Measurements from ENCODE around the gene LMTK2.

The LMTK2 gene

GRCh38 chr7:98222533-98223195, 116.0 kb downstream of the LMTK2 start:
- DNase-seq, result no peak

GRCh38 chr7:98223351-98223897, 116.8 kb downstream of the LMTK2 start:
- DNase-seq, result no peak

- no peak for DNase-seq
Observed at GRCh38 chr7:98223898-98224700, 117.4 kb downstream of the LMTK2 start.

GRCh38 chr7:98224701-98225181, 118.1 kb downstream of the LMTK2 start:
- no peak for DNase-seq

GRCh38 chr7:98225913-98226614, 119.4 kb downstream of the LMTK2 start:
- no peak for DNase-seq

- DNase-seq, result no peak
Observed at GRCh38 chr7:98227939-98228338, 121.3 kb downstream of the LMTK2 start.

GRCh38 chr7:98228801-98229200, 122.1 kb downstream of the LMTK2 start:
- DNase-seq, result no peak

GRCh38 chr7:98229441-98229840, 122.8 kb downstream of the LMTK2 start:
- no peak for DNase-seq

GRCh38 chr7:98229991-98230745, 123.5 kb downstream of the LMTK2 start:
- DNase-seq, result no peak

GRCh38 chr7:98230746-98231471, 124.2 kb downstream of the LMTK2 start:
- no peak for DNase-seq

GRCh38 chr7:98231493-98232262, 125.0 kb downstream of the LMTK2 start:
- DNase-seq, result no peak

- DNase-seq, result no peak
Observed at GRCh38 chr7:98232263-98232585, 125.6 kb downstream of the LMTK2 start.

- no peak for DNase-seq
Observed at GRCh38 chr7:98232799-98233198, 126.1 kb downstream of the LMTK2 start.

- no peak for DNase-seq
Observed at GRCh38 chr7:98233219-98234070, 126.8 kb downstream of the LMTK2 start.

GRCh38 chr7:98234429-98235147, 127.9 kb downstream of the LMTK2 start:
- DNase-seq, result no peak

GRCh38 chr7:98235901-98236300, 129.2 kb downstream of the LMTK2 start:
- DNase-seq, result no peak

GRCh38 chr7:98236355-98237185, 129.9 kb downstream of the LMTK2 start:
- no peak for DNase-seq

- DNase-seq, result no peak
Observed at GRCh38 chr7:98238076-98238475, 131.4 kb downstream of the LMTK2 start.

- no peak for DNase-seq
Observed at GRCh38 chr7:98238976-98239375, 132.3 kb downstream of the LMTK2 start.

Measured in hematopoietic multipotent progenitor cell treated with erythropoietin and hydrocortisone succinate and interleukin-3 and kit ligand, for 6 days (in vitro differentiated cells).